H1 (cell line): ENCODE data around the gene ARHGEF26.

ENCODE experiments used
- SIX5 ChIP-seq: IDR thresholded peaks from 2 replicates; pipeline ENCODE4 v1.6.1; 2011; ENCODE audit warnings: mild to moderate bottlenecking, low read depth, low read length
- TF ChIP-seq, protein P1 (sequence below), 3 experiments: IDR thresholded peaks; 1 replicate in 2 of 3; 2 replicates in 1 of 3; pipeline versions ENCODE4 v1.5.1 to v1.6.1; 2011; ENCODE audit warnings: low read length in 3 of 3, mild to moderate bottlenecking in 3 of 3, inconsistent platforms in 2 of 3, low read depth in 1 of 3, moderate library complexity in 1 of 3; ENCODE audit not compliant: insufficient read depth in 1 of 3; ENCODE audit errors: control extremely low read depth in 1 of 3

GRCh38 chr3:154089421-154090420 is 31.5 kb upstream of the ARHGEF26 start:
- TF ChIP-seq, protein P1, sequence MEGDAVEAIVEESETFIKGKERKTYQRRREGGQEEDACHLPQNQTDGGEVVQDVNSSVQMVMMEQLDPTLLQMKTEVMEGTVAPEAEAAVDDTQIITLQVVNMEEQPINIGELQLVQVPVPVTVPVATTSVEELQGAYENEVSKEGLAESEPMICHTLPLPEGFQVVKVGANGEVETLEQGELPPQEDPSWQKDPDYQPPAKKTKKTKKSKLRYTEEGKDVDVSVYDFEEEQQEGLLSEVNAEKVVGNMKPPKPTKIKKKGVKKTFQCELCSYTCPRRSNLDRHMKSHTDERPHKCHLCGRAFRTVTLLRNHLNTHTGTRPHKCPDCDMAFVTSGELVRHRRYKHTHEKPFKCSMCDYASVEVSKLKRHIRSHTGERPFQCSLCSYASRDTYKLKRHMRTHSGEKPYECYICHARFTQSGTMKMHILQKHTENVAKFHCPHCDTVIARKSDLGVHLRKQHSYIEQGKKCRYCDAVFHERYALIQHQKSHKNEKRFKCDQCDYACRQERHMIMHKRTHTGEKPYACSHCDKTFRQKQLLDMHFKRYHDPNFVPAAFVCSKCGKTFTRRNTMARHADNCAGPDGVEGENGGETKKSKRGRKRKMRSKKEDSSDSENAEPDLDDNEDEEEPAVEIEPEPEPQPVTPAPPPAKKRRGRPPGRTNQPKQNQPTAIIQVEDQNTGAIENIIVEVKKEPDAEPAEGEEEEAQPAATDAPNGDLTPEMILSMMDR (IDR thresholded peaks at IDR 0.05; ENCODE audit: control extremely low read depth in 1 of 3, insufficient read depth in 1 of 3, low read depth in 1 of 3, low read length in 3 of 3) = no peak
- no peak for TF ChIP-seq SIX5
